Fibroblast of the aortic adventitia (primary cell): Measurements from ENCODE around the gene AKR1C3. TPM values are rescaled to one million over a fixed set of nuclear protein-coding genes. Genes with fewer than 3 reads are reported as not detected.

Experiments
- DNase-seq: peaks from one replicate; pipeline ENCODE4 v3.0.0-alpha.2; 2010; ENCODE audit warnings: low read depth
- H3K4me3 ChIP-seq: 2 replicates; pipeline ENCODE4 v1.5.1; 2011; ENCODE audit warnings: low read depth, mild to moderate bottlenecking, control low read depth, low read length, moderate library complexity
- total RNA-seq: library from RNA; depleted of rRNA; stranded (reverse); fragments of >200 nt; gene quantifications from 2 replicates; pipeline ENCODE4 v1.2.3, GENCODE V29; 2012; ENCODE audit warnings: low replicate concordance
- TF ChIP-seq, protein P1 (sequence below): IDR thresholded peaks from 2 replicates; pipeline ENCODE4 v1.5.1; 2011; ENCODE audit warnings: mild to moderate bottlenecking, low read length, control low read depth, inconsistent platforms; ENCODE audit not compliant: insufficient read depth

The AKR1C3 gene
- total RNA-seq, 1 donor, result 169 TPM

DNA sequence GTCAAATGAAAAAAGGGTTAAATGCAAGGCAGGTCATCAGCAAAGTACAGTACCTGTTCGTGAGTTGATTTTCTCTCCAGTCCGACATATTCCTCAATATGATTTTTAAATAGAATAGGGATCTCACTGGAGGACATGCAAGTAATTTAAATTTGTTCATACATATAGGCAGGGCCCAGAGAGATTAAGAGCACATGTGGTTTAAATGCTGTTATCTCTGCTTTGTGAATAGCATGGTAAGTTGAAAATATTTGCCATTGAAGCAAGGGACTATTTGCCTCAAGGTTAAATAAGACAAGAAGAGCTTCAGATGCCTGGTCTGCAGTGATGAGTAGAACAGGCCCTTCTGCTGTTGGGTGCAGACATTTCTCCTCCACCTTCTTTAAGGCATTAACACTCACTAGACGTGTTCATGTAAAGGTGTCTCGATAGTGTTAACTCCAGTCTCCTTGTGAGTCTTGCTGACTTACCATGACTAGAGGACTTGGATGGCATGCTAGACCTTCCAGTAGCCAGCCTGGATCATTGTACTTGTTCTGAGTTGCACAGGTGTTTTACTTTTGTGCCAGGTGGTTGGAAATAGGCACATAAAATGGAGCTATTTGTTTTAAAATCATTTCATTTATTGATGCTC is 15.6 kb upstream of the AKR1C3 start:
- H3K4me3 ChIP-seq, result no peak overlapping the region
- TF ChIP-seq, protein P1, sequence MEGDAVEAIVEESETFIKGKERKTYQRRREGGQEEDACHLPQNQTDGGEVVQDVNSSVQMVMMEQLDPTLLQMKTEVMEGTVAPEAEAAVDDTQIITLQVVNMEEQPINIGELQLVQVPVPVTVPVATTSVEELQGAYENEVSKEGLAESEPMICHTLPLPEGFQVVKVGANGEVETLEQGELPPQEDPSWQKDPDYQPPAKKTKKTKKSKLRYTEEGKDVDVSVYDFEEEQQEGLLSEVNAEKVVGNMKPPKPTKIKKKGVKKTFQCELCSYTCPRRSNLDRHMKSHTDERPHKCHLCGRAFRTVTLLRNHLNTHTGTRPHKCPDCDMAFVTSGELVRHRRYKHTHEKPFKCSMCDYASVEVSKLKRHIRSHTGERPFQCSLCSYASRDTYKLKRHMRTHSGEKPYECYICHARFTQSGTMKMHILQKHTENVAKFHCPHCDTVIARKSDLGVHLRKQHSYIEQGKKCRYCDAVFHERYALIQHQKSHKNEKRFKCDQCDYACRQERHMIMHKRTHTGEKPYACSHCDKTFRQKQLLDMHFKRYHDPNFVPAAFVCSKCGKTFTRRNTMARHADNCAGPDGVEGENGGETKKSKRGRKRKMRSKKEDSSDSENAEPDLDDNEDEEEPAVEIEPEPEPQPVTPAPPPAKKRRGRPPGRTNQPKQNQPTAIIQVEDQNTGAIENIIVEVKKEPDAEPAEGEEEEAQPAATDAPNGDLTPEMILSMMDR, result no peak
- DNase-seq, result no peak

DNA sequence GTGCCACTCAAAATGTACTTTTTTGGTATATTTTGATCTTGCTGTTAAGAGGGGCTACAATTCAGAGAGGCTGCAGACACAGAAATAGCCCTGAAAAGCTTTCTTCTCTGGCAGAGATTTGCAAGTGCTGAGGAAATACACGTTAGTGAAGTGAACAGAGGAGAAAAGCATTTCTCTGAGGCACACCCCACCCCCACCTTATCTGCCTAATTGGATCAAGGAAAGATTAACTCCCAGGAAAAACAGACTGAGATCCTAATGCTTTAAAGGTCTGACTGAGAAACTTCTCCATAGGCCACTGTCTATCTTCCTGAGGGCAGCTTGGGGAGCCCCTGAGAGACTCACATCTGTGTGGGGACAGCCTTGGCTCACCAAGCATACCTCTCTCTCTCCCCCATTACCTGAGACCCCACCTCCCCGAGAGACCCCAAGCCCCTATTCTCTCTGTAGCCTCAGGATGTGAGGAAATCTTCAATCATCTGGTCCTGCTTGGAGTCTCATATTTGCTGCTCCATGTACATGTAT is 14.8 kb upstream of the AKR1C3 start:
- no peak for DNase-seq
- H3K4me3 ChIP-seq, result no peak overlapping the region
- TF ChIP-seq, protein P1, result no peak

DNA sequence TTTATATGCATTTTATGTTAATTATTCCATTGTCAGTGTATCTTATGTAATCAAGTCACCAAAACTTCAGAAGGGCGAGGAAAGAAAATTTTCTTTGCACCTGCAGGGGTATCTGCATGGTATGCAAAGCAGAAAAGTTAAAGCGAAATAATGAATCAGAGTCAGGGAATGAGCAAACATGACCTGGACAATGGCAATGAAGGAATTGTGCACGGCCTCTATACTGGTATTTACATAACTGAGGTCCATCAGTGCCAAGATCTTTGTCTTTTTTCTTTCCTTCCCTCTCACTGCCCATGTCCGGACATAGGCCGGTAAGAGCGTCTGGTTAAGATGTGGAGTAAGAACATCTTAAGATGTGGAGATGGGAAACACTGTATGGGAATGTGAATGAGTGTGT is 14.4 kb upstream of the AKR1C3 start:
- TF ChIP-seq, protein P1, result no peak
- no peak for DNase-seq
- no peak overlapping the region for H3K4me3 ChIP-seq

GRCh38 chr10:5081091-5081490 is 13.1 kb upstream of the AKR1C3 start:
- no peak overlapping the region for H3K4me3 ChIP-seq
- no peak for DNase-seq
- TF ChIP-seq, protein P1, result no peak

DNA sequence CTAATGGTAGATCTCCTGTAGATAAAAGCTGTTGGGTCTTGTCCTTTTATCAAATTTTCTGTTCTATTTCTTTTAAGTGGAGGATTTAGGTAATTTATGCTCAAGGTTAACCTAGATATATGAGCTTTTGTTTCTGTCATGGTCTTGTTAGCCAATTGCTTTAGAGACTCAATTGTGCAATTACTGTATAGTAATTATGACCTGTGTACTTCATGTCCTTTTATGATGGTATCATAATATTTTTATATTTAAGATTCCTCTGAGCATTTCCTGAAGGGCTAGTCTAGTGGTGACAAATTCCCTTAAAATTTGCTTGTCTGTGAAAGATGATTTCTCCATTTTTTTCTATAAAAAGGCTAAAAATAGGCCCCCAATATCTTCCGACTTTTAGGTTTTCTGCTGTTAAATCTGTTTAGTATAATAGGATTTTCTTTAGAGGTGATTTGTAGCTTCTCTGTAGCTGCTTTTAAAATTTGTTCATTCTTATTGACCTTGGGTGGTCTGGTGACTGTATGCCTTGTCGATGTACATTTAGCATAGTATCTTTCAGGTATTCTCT is 5.4 kb upstream of the AKR1C3 start:
- TF ChIP-seq, protein P1, result no peak

GRCh38 chr10:5089865-5090264 is 4.3 kb upstream of the AKR1C3 start:
- TF ChIP-seq, protein P1, result peak; percentile 27
- no peak overlapping the region for H3K4me3 ChIP-seq
- no peak for DNase-seq

More for the DNA sequence above, 5.4 kb upstream of the AKR1C3 start:
- no peak for DNase-seq
- H3K4me3 ChIP-seq, result no peak overlapping the region
